GM19397 (cell line): ENCODE data around the gene SOX12.

ENCODE experiments used
- ATAC-seq: cut with Tn5 transposase; IDR thresholded peaks from one replicate; pipeline ENCODE4 v1.9.1; 2021; ENCODE audit warnings: mild to moderate bottlenecking, moderate library complexity; ENCODE audit not compliant: unreplicated experiment

Gene SOX12

DNA sequence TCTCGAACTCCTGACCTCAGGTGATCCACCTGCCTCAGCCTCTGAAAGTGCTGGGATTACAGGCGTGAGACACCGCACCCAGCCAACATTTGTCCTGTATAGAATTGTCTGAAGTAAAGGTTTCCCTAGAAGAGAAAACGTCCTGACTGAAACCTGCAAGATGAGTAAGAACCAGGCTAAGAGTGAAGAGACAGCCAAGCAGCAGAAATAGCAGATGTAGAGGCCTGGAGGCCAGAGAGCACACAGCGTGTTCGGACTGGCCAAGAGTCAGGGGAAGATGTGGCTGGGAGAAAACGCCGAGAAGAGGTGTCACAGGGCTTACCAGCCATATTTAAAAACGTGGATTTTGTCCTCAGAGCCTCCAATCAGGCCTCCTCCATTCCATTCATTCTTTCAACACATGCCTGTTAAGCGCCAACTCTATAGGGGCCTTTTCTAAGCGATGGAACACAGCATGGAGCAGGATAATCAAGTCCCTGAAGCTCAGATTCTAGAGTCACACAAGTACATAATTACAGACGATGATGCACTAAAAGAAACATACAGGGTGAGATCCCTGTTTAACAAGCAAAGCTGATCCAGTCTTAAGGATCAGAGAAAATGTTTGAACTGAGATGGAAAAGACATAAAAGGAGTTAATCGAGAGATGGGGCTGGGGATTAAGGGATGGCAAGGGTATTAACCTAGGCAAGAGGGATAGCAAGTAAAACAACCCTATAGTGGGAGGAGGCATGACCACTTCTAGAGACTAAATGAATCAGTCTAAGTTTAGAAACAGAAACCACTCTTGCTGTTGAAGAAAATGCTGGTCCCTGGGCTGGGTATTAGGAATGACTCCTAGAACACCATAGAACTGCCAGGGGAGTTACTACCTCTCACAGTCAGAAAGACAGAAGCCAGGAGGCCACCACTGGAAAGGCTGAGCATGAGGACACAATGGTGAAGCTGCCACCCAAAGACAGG, 23.2 kb upstream of the SOX12 start:
- ATAC-seq: no peak

DNA sequence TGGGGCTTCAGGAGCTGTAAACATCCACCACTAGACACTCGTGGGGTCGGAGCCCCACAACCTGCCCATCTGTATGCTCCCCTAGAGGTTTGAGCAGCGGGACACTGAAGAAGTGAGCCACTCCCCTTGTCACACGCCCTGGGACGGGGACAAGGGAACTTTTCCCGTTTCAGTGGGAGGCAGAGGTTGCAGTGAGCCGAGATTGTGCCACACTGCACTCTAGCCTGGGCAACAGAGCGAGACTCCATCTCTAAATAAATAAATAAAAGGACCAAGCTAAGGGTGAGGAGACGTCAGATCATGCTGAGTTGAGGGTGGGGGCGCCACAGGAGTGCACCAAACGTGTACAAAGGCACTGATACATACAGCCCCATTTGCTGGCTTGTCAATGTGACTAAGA, 19.6 kb upstream of the SOX12 start:
- no peak for ATAC-seq

DNA sequence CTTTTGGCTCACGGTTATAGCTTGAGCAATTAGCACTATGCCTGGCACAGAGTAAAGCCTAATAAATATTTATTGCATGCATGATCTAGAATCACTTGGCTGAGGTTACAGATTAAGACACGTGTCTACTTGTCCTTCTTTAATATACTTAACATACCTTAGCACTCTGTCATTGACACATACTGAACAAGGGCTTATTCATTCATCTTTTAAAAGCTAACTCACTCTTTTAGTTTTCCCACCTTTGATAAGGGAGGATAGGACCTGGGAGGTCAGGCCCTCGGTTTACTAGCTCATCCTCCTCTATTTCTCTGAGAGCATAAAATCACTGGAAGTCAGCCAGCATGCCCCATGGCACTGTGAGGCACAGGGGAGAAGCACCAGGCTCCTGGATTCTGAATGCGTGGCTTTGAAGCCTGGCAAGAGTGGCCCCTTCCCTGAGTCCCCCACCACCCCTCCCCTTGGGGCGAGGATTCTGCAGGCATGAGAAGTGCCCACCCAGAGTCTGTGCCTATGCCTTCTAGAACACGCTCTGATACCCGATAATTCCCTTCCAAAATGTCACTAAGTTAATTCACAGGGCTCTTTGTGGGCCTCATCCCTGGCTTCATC, 16.8 kb upstream of the SOX12 start:
- ATAC-seq: no peak

DNA sequence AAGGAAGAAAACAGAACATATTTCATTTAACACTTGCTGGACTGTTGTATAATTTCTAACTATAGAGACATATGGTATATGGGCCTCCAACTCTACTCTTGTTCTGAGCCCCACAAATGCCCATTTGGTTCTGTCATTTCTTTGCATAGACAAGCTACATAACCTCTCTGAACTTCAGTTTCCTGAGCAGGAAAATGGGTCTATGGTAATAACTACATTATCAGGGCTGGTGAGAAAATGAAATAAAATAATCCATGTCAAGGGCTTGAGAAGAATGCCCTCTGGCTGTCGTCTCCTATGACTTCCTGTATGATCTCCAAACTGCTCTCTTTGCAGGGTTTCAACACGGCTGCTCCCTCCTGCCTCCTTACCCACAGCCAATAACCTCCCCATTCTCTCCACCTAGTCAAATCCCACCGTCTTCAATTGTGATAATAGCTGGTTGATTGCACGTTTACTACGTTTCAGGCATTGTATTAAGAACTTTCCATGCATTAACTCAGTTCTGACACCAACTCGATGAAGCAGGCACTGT, 16.0 kb upstream of the SOX12 start:
- no peak for ATAC-seq

DNA sequence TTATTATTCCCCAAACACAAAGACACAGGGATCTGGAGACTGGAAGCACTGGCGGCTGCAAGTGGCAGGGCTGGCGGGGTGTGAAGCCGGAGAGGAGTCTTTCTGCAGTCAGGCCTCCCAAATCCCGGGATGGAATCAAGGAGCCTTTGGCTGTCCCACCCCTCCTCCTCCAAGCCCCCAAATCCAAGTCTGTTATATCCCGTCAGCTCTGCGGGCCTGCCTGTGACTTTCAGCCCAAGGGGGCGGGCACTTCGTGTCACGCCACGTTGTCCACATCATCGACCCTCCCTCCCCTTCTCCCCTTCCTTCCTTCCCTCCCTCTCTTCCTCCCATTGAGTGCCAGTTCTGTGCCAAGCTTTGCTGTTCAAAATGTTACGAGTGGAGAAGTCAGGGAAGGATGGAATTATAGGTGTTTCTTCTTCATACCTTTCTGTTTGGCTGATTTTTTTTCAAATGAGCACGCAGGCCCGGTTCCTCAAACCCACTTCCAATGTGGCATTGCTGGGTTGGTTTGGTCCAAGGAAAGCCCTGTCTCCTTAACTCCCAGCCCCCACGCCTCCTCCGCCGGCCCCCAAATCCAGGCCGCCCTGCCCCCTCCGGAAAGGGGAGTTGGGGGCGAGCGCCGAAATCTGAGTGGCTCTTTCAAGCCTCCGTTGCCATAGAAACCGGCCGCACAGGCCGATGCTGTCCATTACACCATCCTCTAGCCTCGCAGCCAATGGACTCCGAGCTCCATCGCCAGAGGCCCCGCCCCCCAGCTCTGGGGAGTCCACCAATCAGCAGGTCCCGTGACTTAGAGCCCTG, 15.3 kb upstream of the SOX12 start:
- ATAC-seq: peak; percentile 99

DNA sequence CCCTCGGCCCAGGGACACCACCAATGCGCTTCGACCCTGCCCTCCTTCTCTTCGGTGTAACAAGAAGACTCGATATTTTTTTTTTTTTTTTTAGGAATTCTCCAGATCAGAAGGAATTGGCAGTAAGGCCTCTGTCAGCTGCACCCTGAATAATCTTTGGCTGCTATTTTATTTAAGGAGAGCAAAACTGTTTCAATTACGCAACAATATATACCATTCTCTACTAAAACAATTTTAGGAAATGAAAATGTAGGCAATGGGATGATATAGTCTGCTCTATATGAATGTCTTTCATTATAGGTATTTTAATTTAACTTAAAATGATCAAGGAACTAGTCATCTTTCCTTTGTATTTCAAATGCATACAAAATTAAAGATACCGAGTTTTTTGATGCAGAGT, 14.7 kb upstream of the SOX12 start:
- no peak for ATAC-seq

DNA sequence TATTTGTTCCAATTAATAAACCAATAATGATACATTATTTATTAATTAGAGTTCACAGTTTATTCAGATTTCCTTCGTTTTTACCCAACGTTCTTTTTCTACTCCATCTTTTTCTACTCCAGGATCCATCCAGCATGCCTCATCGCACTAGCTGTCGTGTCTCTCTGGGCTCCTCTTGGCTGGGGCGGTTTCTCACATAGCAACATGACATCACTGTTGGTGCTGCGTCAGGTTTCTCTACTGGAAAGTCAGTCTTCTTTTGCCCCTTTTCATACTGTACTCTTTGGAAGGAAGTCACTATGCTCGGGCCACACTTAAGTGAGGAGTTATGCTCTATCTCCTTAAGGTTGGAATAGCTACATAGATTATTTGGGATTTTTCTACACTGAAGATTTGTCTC, 13.7 kb upstream of the SOX12 start:
- ATAC-seq: no peak

DNA sequence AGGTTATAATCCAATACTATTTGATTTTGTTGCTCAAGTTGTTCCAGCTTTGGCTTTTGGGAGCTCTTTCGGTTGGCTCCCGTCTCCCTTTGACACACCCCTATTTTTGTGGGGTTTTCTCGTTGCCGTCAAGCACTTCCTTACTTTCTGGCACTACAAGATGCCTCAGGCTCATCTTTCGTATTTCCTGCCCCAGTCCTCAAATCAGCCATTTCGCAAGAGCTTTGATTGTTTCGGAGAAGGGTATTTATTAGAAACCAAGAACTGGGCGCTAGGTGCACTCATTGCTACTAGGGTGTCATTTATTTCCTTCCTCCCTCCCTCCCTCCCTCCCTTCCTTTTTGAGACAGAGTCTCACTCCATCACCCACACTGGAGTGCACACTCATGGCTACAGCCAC, 13.3 kb upstream of the SOX12 start:
- no peak for ATAC-seq

DNA sequence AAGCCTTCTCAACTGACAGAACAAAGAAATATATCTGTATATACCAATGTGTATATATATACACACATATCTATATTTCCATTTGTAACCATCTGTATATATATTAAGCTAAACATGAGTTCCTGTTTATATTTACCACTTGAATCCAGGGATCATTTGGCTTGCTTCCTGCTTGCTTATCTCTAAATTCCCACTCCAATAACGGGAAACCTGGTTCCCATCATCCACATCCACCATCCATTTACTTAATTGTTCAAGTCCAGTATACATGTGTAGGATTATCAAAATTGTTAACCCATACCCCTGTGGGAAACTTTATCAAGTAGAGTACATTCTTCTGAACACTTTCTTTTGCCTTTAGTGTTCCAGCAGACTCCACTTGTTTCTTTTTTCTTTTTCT, 12.5 kb upstream of the SOX12 start:
- ATAC-seq: no peak

DNA sequence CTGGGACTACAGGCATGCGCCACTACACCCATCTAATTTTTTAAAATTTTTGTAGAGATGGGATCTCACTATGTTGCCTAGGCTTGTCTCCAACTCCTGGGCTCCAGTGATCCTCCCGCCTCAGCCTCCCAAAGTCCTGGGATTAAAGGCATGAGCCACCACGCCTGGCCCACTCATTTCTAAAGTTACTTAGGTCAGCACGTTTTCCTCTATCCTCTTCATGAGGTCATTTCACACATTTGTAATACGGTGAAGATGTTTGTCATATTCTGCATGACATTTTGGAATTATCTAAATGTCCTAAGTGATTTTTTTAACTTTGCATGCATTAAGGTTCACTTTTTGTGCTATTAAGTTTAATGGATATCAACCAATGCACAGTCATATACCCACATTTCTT, 11.9 kb upstream of the SOX12 start:
- no peak for ATAC-seq

DNA sequence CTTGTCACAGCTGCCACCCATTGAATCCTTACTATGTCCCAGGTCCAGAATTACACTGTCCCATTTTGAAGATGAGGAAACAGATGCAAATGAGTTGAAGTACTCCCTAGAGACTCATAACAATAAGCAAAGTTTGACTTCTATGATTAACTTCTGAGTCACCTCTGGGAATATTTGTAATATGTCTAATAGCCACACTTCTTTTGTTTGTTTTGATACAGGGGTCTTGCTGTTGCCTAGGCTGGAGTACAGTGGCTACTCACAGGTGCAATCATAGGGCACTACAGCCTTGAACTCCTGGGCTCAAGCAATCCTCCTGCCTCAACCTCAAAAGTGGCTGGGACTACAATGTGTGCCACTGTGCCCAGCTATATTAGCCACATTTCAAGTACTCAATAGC, 11.4 kb upstream of the SOX12 start:
- ATAC-seq: no peak

DNA sequence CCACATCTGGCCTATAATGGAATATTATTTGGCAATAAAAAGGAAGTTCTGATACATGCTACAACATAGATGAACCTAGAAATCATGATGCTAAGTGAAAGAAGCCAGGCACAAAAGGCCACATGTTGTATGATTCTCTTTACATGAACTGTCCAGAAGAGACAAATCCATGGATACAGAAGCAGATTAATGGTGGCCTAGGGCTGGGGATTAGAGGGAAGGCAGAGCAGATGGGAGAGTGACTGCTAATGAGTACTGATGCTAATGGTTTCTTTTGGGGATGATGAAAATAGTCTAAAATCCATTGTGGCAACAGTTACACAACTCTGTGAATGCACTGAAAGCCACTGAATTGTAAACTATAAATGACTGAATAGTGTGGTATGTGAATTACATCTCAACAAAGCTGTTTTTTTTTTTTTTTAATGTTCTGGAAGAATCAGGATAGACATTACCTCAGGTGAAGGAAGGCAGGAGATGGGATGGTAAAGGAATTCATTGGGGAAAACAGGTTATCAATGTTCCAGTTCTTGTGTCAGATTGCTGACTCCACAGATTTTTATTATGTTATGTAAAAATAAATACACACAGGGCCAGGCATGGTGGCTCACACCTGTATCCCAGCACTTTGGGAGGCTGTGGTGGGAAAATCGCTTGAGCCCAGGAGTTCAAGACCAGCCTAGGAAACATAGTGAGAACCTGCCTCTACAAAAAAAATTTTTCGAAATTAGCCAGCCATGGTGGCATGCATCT, 8.9 kb upstream of the SOX12 start:
- ATAC-seq: no peak

DNA sequence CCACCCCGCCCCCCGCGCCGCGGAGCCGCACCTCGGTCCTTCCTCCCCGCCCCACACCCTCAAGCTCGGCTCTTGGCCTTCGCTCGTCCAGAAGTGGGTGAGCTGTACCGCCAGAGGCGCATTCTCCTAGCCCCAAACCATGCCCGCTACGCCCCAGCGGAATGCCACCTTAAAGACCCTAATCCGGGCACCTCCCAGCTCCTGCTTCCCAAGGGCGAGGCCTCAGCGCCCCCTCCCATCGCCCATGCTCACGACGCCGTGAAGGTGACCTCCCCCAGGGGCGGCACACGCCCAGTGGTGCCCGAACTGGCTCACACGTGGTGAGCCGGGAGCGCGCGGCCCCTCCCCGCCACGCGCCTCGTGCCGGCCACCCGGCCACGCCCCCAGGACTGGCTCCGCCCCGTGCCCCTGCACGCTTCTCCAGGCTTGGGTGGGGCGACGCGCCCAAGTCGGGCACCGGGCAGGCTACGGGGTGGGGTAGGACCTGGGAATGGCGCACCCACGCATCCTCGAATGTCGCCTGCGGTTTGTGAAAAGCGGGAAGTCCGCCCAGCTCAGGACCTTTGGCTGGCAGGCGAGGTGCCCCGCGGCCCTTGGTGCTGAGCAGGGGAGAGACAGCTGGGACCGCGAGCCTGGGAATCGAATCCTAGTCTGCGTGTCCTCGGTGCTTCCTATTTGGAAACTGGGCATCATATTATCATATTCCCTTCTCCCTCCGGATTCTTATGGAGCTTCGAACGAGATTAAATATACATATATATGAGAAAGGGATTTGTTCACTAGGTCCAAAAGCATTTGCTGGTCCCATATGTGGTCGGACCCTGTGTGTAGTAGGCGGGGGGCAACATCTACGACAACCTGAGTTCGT, 941 bp upstream of the SOX12 start:
- ATAC-seq: peak; percentile 57

DNA sequence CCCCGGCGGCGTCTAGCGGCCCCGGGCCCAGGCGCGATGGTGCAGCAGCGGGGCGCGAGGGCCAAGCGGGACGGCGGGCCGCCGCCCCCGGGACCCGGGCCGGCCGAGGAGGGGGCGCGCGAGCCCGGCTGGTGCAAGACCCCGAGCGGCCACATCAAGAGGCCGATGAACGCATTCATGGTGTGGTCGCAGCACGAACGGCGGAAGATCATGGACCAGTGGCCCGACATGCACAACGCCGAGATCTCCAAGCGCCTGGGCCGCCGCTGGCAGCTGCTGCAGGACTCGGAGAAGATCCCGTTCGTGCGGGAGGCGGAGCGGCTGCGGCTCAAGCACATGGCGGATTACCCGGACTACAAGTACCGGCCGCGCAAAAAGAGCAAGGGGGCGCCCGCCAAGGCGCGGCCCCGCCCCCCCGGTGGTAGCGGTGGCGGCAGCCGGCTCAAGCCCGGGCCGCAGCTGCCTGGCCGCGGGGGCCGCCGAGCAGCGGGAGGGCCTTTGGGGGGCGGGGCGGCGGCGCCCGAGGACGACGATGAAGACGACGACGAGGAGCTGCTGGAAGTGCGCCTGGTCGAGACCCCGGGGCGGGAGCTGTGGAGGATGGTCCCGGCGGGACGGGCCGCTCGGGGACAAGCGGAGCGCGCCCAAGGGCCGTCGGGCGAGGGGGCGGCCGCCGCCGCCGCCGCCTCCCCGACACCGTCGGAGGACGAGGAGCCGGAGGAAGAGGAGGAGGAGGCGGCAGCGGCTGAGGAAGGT, 715 bp downstream of the SOX12 start:
- ATAC-seq: no peak

DNA sequence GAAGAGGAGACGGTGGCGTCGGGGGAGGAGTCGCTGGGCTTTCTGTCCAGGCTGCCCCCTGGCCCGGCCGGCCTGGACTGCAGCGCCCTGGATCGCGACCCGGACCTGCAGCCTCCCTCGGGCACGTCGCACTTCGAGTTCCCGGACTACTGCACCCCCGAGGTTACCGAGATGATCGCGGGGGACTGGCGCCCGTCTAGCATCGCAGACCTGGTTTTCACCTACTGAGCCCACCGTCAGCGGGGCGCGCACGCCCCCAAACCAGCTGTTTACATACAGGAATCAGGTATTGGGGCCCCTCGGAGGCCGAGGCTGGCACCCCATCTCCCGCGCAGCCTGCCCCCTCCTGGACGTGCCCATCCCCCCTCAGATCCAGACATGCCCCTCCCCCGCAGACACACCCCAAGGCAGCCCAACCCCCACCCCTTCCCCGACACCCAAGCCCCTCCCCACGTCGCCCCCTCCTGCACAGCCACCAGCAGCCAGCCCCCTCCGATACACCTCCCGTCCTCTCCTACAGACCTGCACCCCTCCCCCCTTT, 1.4 kb downstream of the SOX12 start:
- ATAC-seq: no peak

DNA sequence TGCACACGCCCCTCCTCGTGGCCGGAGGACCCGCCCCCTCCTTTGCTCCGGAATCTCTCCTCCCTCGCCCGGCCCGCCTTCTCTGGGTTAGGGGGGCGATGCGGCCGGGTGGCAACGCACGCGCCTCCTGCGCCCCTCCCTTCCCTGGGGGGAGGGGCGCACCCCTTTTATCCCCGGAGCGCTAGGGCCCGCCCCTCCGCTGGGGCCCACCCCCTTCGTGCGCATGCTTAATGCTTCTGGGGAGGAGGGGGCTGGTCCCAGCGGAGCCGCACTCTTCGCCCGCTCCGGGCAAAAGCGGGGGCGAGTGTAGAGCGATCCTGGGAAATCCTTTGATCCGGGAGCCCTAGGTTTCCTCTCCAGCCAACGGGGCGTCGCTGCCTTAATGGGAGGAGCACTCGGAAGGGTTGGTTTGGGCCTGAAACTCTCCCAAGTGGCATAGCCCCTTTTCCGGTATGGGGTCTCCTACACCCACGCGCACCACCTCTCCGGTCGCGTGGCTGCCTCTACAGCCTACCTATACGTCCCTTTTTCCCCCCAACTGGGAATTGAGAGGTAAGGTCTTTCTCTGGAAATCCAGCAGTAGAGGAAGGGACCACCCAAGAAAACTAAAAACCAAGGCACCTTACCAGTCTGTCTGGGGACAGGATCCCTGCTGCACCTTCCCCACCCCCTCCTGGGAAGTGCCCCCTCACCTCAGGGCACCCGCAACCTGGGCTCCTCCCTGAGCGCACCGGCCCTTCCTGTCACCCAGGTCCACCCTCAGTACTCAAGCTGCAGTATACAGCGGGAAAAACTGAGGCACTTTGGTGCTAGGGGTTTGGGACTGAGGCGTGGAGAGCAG, 2.1 kb downstream of the SOX12 start:
- no peak for ATAC-seq

DNA sequence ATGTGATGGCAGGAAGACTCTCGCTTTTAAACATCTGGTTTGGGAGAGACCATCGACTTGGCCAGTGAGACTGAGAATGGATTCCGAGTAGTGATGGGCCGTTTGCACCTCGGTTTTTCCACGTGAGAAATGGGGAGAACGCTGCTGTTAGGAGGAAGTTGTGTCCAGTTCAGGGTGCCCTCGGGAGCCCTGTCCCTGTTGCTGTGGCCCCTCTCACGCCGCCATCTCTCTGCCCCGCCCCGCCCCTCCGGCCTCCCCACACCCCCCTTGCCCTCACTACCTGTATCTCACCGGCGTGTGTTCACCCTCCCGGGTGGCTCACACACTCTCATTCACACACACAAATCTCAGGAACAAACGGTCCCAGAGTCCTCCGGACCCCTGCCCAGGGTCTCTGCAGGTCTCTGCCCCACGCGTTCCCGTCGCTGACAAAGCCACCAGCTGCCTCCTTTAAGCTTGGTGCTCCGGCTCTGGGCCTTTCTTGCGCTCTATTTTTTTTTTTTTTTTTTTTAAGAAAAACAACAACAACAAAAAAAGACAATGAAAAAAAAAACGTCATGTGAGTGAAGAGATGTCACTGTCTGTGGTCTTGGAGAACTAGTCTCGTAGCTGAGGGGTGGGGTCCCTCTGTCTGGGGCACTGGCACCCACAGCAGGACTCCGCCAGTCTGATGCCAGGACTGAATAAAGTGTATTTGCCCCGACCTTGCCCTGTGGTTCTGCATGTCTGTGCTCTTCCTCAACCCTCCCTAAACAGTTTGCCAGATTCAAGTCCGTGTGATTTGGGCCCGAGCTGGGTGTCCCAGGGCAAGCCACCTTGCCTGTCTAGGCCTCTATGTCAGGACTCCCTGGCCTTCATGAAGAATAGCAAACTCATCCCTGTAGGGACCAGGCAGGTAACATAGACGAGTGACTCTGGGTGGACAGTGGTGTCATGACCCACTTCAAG, 2.9 kb downstream of the SOX12 start:
- no peak for ATAC-seq
